Regular cardiac myocyte (primary cell): ENCODE data around the gene RFC5. TPM values are rescaled to one million over a fixed set of nuclear protein-coding genes. Genes with fewer than 3 reads are reported as not detected.

ENCODE experiments used
- total RNA-seq: library from RNA; depleted of rRNA; stranded (reverse); fragments of >200 nt; gene quantifications from 2 replicates; pipeline ENCODE4 v1.2.3, GENCODE V29; 2014

RFC5 gene, protein sequence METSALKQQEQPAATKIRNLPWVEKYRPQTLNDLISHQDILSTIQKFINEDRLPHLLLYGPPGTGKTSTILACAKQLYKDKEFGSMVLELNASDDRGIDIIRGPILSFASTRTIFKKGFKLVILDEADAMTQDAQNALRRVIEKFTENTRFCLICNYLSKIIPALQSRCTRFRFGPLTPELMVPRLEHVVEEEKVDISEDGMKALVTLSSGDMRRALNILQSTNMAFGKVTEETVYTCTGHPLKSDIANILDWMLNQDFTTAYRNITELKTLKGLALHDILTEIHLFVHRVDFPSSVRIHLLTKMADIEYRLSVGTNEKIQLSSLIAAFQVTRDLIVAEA
- 11.3 and 28.8 TPM in 2 replicates for total RNA-seq

DNA sequence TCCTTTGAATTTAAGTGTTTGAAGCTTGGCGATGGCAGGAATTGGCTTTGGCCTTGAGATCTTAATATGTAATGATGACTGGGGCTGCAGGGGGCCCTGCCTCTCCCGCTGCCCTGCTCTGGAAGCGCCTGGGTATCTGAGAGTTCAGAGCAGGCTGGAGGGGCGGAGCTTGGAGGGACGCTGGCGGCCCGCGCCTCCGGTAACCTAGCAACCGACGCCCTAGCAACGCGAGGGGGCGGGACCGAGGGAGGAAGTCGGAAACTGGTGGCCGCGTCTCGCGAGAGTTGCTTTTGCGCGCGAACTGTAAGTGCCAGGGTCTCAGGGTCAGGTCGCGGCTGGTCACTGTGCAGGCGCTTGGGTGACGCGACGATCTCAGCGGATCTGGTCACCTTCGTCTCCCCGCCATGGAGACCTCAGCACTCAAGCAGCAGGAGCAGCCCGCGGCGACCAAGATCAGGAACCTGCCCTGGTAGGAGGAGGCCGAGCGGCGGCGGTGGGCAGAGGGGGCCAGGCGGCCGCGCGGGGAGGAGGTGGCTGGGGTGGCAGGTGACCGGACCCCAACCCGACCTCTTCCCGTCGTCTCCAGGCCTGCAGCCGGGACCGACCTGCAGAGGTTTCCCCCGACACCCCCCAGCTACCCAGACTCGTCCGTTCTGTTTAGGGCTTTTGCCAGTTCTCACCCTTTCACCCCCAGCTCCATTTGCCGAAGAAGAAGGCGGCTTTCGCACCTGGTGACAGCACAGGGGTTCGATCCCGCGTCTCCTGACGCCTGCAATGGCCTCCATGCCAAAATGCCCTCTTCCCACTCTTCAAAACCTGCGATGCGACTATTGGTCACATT, at the start of gene RFC5:
TSS of gene RFC5 (plus strand) at position 280 of the 841 bp plus-strand sequence. CDS start at position 405, 125 bp downstream.

DNA sequence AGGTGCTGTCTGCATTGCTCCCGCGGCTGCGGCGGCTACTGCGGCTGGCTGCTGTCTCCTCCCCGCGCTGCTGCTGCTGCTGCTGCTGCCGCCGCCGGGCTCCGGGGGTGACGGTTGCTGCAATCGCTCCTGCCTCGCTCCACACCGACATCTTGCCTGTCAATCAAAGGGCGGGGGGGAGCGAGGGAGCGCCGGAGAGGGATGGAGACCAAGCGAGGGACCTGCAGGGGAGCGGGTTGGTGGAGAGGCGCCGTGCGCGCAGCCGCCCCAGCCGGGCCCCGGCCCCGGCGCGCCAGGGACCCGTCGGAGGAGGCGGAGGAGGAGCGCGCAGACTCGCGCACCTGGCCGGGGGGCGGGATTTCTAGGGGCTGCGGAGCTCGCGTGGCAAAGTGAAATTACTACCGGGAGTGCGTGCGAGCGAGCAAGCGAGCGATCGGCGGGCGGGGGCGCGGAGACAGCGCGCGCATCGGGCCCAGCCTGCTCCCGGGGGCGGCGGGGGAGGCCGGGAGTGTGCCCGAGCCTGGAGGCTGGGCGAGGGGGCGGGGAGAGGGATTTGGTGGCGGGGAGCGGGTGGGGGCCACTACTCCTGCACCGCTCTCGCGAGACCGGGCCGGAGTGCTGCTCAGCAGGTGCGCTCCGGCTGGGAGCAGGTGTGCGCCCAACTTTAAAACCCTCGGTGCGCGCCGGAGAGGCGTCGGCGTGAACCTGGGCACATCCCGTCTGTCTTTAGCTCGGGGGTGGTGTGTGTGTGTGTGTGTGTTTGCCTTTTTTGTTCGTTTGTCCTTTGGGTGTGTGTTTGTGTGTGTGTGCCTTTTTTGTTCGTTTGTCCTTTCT, 47.5 kb upstream of the RFC5 start, which contains the start of gene KSR2:
TSS of gene KSR2 (minus strand) at position 165 of the 834 bp plus-strand sequence. CDS start 735 bp downstream, outside the sequence.

DNA sequence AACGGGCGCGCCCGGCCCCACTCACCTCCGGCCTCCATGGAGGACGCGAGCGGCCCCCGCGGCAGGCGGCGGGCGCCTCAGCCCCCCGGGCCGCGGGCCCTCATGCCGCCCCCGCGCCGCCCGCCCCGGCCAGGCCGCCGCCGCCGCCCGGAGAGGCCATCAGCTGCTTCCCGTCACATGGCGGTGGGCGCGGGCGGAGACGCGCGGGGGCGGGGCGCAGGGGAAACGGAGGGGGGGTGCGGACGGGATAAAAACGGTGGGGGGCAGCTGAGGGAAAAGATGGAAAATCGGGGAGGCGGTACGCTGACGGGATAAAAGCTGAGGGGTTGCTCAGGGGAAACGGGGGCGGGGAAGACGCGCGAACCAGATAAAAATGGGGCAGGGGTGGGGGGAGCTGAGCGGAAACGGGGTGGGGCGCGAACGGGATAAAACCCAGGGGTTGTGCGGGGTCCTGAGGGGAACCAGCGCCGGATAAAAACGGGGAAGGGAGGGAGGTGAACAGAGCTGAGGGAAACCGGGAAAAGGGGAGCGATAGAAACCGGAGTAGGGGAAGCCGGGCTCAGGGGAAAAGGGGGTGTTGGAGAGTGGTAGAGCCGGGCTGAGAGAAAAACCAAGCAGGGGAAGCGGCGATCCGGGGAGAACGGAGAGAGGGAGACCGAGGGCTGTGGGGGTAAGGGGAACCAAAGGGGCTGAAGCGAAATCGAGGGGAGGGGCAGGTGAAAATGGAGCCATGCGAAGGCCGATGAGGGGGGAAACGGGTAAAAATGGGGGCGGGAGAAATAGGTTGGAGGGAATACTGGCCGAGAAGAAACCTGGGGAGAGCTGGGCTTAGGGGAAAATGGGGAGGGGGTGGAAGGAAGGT, 44.7 kb downstream of the RFC5 start, which contains the start of gene WSB2:
TSS of gene WSB2 (minus strand) at position 169 of the 862 bp plus-strand sequence. CDS start at position 38, 131 bp downstream.

Other genes with a start within 250 kb of the RFC5 start
- gene KSR2, start 47.7 kb upstream of the RFC5 start, total RNA-seq = not detected in 2 replicates
- gene WSB2, start 44.5 kb downstream of the RFC5 start, total RNA-seq = 119 and 254 TPM in 2 replicates
- 16.3 and 25.3 TPM in 2 replicates for gene VSIG10, start 87.3 kb downstream of the RFC5 start, total RNA-seq
- gene PEBP1, start 119.4 kb downstream of the RFC5 start, total RNA-seq = 169 and 198 TPM in 2 replicates